ENCODE measurements around the gene LAMA2. TPM values are rescaled to one million over a fixed set of nuclear protein-coding genes. Genes with fewer than 3 reads are reported as not detected.

The LAMA2 gene
- total RNA-seq, 2 experiments from 2014 or later = 0.26 TPM; not detected in 1

GRCh38 chr6:129519750-129520149 lies 636.8 kb downstream of the LAMA2 start:
- ATAC-seq (no peak), DNase-seq (no peak)
- no peaks in the 10 kb centered on the region for H3K9me3 Mint-ChIP-seq (ENCODE audit: insufficient read depth)
- H3K27ac Mint-ChIP-seq = no peak overlapping the region
- ChIA-PET CTCF (no interaction called here), POLR2A (no interaction called here)
- H3K36me3 Mint-ChIP-seq (ENCODE audit: low read depth) = no peaks in the 10 kb centered on the region
- no peaks in the 10 kb centered on the region for H3K4me1 Mint-ChIP-seq (ENCODE audit: low read depth)
- H3K27me3 Mint-ChIP-seq (ENCODE audit: low read depth) = no peaks in the 10 kb centered on the region
- H3K4me3 Mint-ChIP-seq = no peak overlapping the region

GRCh38 chr6:129521946-129522345 lies 639.0 kb downstream of the LAMA2 start:
- DNase-seq (no peak), ATAC-seq (no peak)
- Mint-ChIP-seq H3K4me1 (ENCODE audit: low read depth) (no peaks in the 10 kb centered on the region), H3K4me3 (no peak overlapping the region), H3K36me3 (ENCODE audit: low read depth) (no peaks in the 10 kb centered on the region), H3K9me3 (ENCODE audit: insufficient read depth) (no peaks in the 10 kb centered on the region), H3K27me3 (ENCODE audit: low read depth) (peaks cover 2% of the 10 kb centered on the region), H3K27ac (no peak overlapping the region)
- POLR2A ChIA-PET = no interaction called here
- CTCF ChIA-PET = no interaction called here

GRCh38 chr6:129523816-129524215 lies 640.9 kb downstream of the LAMA2 start:
- Mint-ChIP-seq H3K9me3 (ENCODE audit: insufficient read depth) (no peaks in the 10 kb centered on the region), H3K27me3 (ENCODE audit: low read depth) (peaks cover 2% of the 10 kb centered on the region), H3K4me3 (no peak overlapping the region), H3K27ac (no peak overlapping the region), H3K36me3 (ENCODE audit: low read depth) (no peaks in the 10 kb centered on the region), H3K4me1 (ENCODE audit: low read depth) (no peaks in the 10 kb centered on the region)
- CTCF ChIA-PET = no interaction called here
- ATAC-seq (no peak), DNase-seq (no peak)
- POLR2A ChIA-PET = no interaction called here

- Mint-ChIP-seq H3K27ac (no peak overlapping the region), H3K4me1 (ENCODE audit: low read depth) (no peaks in the 10 kb centered on the region), H3K4me3 (no peak overlapping the region), H3K27me3 (ENCODE audit: low read depth) (peaks cover 2% of the 10 kb centered on the region), H3K36me3 (ENCODE audit: low read depth) (no peaks in the 10 kb centered on the region), H3K9me3 (ENCODE audit: insufficient read depth) (no peaks in the 10 kb centered on the region)
- ChIA-PET POLR2A (no interaction called here), CTCF (no interaction called here)
- ATAC-seq (no peak), DNase-seq (no peak)
Observed at GRCh38 chr6:129525055-129525454, 642.1 kb downstream of the LAMA2 start.

GRCh38 chr6:129534926-129535325 lies 652.0 kb downstream of the LAMA2 start:
- Mint-ChIP-seq H3K4me3 (no peak overlapping the region), H3K27me3 (ENCODE audit: low read depth) (peaks cover 4% of the 10 kb centered on the region), H3K9me3 (ENCODE audit: insufficient read depth) (peaks cover 6% of the 10 kb centered on the region), H3K36me3 (ENCODE audit: low read depth) (no peaks in the 10 kb centered on the region), H3K27ac (no peak overlapping the region), H3K4me1 (ENCODE audit: low read depth) (no peaks in the 10 kb centered on the region)
- ChIA-PET CTCF (no interaction called here), POLR2A (no interaction called here)
- ATAC-seq = no peak
- no peak for DNase-seq

GRCh38 chr6:129536271-129536670 lies 653.3 kb downstream of the LAMA2 start:
- CTCF ChIA-PET = interaction anchor here (1.1 kb wide), 1 partner anchor 35 kb away, joined by 3 read pairs; no protein-coding TSS in a partner anchor
- no peak for ATAC-seq
- no peaks in the 10 kb centered on the region for H3K4me1 Mint-ChIP-seq (ENCODE audit: low read depth)
- peaks cover 6% of the 10 kb centered on the region for H3K27me3 Mint-ChIP-seq (ENCODE audit: low read depth)
- H3K4me3 Mint-ChIP-seq = no peak overlapping the region
- POLR2A ChIA-PET = no interaction called here
- H3K9me3 Mint-ChIP-seq (ENCODE audit: insufficient read depth) = peaks cover 6% of the 10 kb centered on the region
- DNase-seq = no peak
- H3K27ac Mint-ChIP-seq = no peak overlapping the region
- H3K36me3 Mint-ChIP-seq (ENCODE audit: low read depth) = no peaks in the 10 kb centered on the region

- no peaks in the 10 kb centered on the region for H3K36me3 Mint-ChIP-seq (ENCODE audit: low read depth)
- peaks cover 6% of the 10 kb centered on the region for H3K27me3 Mint-ChIP-seq (ENCODE audit: low read depth)
- no peaks in the 10 kb centered on the region for H3K4me1 Mint-ChIP-seq (ENCODE audit: low read depth)
- no peak for ATAC-seq
- no peak overlapping the region for H3K27ac Mint-ChIP-seq
- POLR2A ChIA-PET = no interaction called here
- H3K9me3 Mint-ChIP-seq (ENCODE audit: insufficient read depth) = peaks cover 4% of the 10 kb centered on the region
- no peak for DNase-seq
- H3K4me3 Mint-ChIP-seq = no peak overlapping the region
- CTCF ChIA-PET = no interaction called here
Observed at GRCh38 chr6:129539032-129539431, 656.1 kb downstream of the LAMA2 start.

GRCh38 chr6:129542705-129543104 lies 659.8 kb downstream of the LAMA2 start:
- ChIA-PET POLR2A (no interaction called here), CTCF (no interaction called here)
- no peak overlapping the region for H3K27ac Mint-ChIP-seq
- H3K4me1 Mint-ChIP-seq (ENCODE audit: low read depth) = no peaks in the 10 kb centered on the region
- DNase-seq = no peak
- H3K36me3 Mint-ChIP-seq (ENCODE audit: low read depth) = no peaks in the 10 kb centered on the region
- no peaks in the 10 kb centered on the region for H3K9me3 Mint-ChIP-seq (ENCODE audit: insufficient read depth)
- H3K4me3 Mint-ChIP-seq = no peak overlapping the region
- no peak for ATAC-seq
- H3K27me3 Mint-ChIP-seq (ENCODE audit: low read depth) = peaks cover 6% of the 10 kb centered on the region

- Mint-ChIP-seq H3K4me1 (ENCODE audit: low read depth) (no peaks in the 10 kb centered on the region), H3K27ac (no peak overlapping the region), H3K27me3 (ENCODE audit: low read depth) (peaks cover 2% of the 10 kb centered on the region), H3K36me3 (ENCODE audit: low read depth) (no peaks in the 10 kb centered on the region), H3K9me3 (ENCODE audit: insufficient read depth) (no peaks in the 10 kb centered on the region), H3K4me3 (no peak overlapping the region)
- ChIA-PET CTCF (no interaction called here), POLR2A (no interaction called here)
- no peak for ATAC-seq
- DNase-seq = no peak
Observed at GRCh38 chr6:129543981-129544380, 661.0 kb downstream of the LAMA2 start.

GRCh38 chr6:129544892-129545612 lies 662.1 kb downstream of the LAMA2 start:
- H3K27me3 Mint-ChIP-seq (ENCODE audit: low read depth) = peaks cover 2% of the 10 kb centered on the region
- H3K27ac Mint-ChIP-seq = no peak overlapping the region
- H3K36me3 Mint-ChIP-seq (ENCODE audit: low read depth) = no peaks in the 10 kb centered on the region
- H3K4me3 Mint-ChIP-seq = no peak overlapping the region
- no peaks in the 10 kb centered on the region for H3K4me1 Mint-ChIP-seq (ENCODE audit: low read depth)
- POLR2A ChIA-PET = no interaction called here
- CTCF ChIA-PET = no interaction called here
- ATAC-seq (no peak), DNase-seq (no peak)
- no peaks in the 10 kb centered on the region for H3K9me3 Mint-ChIP-seq (ENCODE audit: insufficient read depth)

GRCh38 chr6:129546702-129547101 lies 663.8 kb downstream of the LAMA2 start:
- ChIA-PET CTCF (no interaction called here), POLR2A (no interaction called here)
- DNase-seq (no peak), ATAC-seq (no peak)
- Mint-ChIP-seq H3K36me3 (ENCODE audit: low read depth) (no peaks in the 10 kb centered on the region), H3K9me3 (ENCODE audit: insufficient read depth) (no peaks in the 10 kb centered on the region), H3K27me3 (ENCODE audit: low read depth) (peaks cover 2% of the 10 kb centered on the region), H3K27ac (no peak overlapping the region), H3K4me1 (ENCODE audit: low read depth) (no peaks in the 10 kb centered on the region), H3K4me3 (no peak overlapping the region)

GRCh38 chr6:129551486-129551885 lies 668.5 kb downstream of the LAMA2 start:
- ATAC-seq = no peak
- no peaks in the 10 kb centered on the region for H3K4me1 Mint-ChIP-seq (ENCODE audit: low read depth)
- no peaks in the 10 kb centered on the region for H3K9me3 Mint-ChIP-seq (ENCODE audit: insufficient read depth)
- ChIA-PET CTCF (interaction anchor here (1.1 kb wide), 1 partner anchor 50 kb away, joined by 3 read pairs; no protein-coding TSS in a partner anchor), POLR2A (no interaction called here)
- no peak for DNase-seq
- no peak overlapping the region for H3K4me3 Mint-ChIP-seq
- H3K36me3 Mint-ChIP-seq (ENCODE audit: low read depth) = no peaks in the 10 kb centered on the region
- peaks cover 7% of the 10 kb centered on the region for H3K27me3 Mint-ChIP-seq (ENCODE audit: low read depth)
- no peak overlapping the region for H3K27ac Mint-ChIP-seq

- Mint-ChIP-seq H3K9me3 (ENCODE audit: insufficient read depth) (no peaks in the 10 kb centered on the region), H3K4me3 (no peak overlapping the region), H3K4me1 (ENCODE audit: low read depth) (no peaks in the 10 kb centered on the region), H3K27ac (no peak overlapping the region), H3K36me3 (ENCODE audit: low read depth) (no peaks in the 10 kb centered on the region), H3K27me3 (ENCODE audit: low read depth) (peaks cover 7% of the 10 kb centered on the region)
- ChIA-PET CTCF (interaction anchor here (0.8 kb wide), 1 partner anchor 15 kb away, joined by 3 read pairs; no protein-coding TSS in a partner anchor), POLR2A (no interaction called here)
- DNase-seq = no peak
- ATAC-seq = no peak
Observed at GRCh38 chr6:129552413-129552812, 669.5 kb downstream of the LAMA2 start.

Measured in activated CD8-positive, alpha-beta T cell treated with anti-CD3 and anti-CD28 coated beads, Interleukin-2, amount 10 ng/mL, durations not matched to agents 7 days and 5 days (primary cell).